GM19467 (cell line): ENCODE results near the gene MBD5.

Experiments used
- ATAC-seq: cut with Tn5 transposase; IDR thresholded peaks from one replicate; pipeline ENCODE4 v1.9.1; 2021; ENCODE audit warnings: mild to moderate bottlenecking, moderate library complexity; ENCODE audit not compliant: unreplicated experiment

Gene MBD5

GRCh38 chr2:148022882-148023281, 2.0 kb downstream of the MBD5 start:
- no peak for ATAC-seq

GRCh38 chr2:148023861-148024260, 3.0 kb downstream of the MBD5 start:
- ATAC-seq = peak; percentile 26

GRCh38 chr2:148026573-148026972, 5.7 kb downstream of the MBD5 start:
- ATAC-seq = no peak

- no peak for ATAC-seq
These were observed 6.9 kb downstream of the MBD5 start for GRCh38 chr2:148027822-148028221.

- ATAC-seq = no peak
These were observed 7.9 kb downstream of the MBD5 start for GRCh38 chr2:148028781-148029180.

GRCh38 chr2:148031152-148031551, 10.3 kb downstream of the MBD5 start:
- no peak for ATAC-seq

GRCh38 chr2:148032215-148032614, 11.3 kb downstream of the MBD5 start:
- ATAC-seq = no peak

- no peak for ATAC-seq
These were observed 18.9 kb downstream of the MBD5 start for GRCh38 chr2:148039783-148040182.

GRCh38 chr2:148042219-148042618, 21.3 kb downstream of the MBD5 start:
- peak; percentile 56 for ATAC-seq

- no peak for ATAC-seq
These were observed 23.4 kb downstream of the MBD5 start for GRCh38 chr2:148044322-148044721.

GRCh38 chr2:148046802-148047201, 25.9 kb downstream of the MBD5 start:
- ATAC-seq = no peak

- ATAC-seq = peak; percentile 63
These were observed 27.8 kb downstream of the MBD5 start for GRCh38 chr2:148048475-148049221.

- no peak for ATAC-seq
These were observed 28.4 kb downstream of the MBD5 start for GRCh38 chr2:148049284-148049683.

GRCh38 chr2:148052687-148053086, 31.8 kb downstream of the MBD5 start:
- no peak for ATAC-seq

GRCh38 chr2:148058641-148059040, 37.8 kb downstream of the MBD5 start:
- no peak for ATAC-seq

GRCh38 chr2:148063633-148064032, 42.7 kb downstream of the MBD5 start:
- no peak for ATAC-seq

GRCh38 chr2:148065936-148066335, 45.0 kb downstream of the MBD5 start:
- ATAC-seq = no peak

- no peak for ATAC-seq
These were observed 46.9 kb downstream of the MBD5 start for GRCh38 chr2:148067801-148068200.

- no peak for ATAC-seq
These were observed 50.5 kb downstream of the MBD5 start for GRCh38 chr2:148071351-148071750.

GRCh38 chr2:148096012-148096411, 75.1 kb downstream of the MBD5 start:
- ATAC-seq = no peak

GRCh38 chr2:148102641-148103040, 81.8 kb downstream of the MBD5 start:
- ATAC-seq = no peak

- no peak for ATAC-seq
These were observed 83.1 kb downstream of the MBD5 start for GRCh38 chr2:148103946-148104345.

GRCh38 chr2:148106331-148106730, 85.4 kb downstream of the MBD5 start:
- no peak for ATAC-seq
